GM21390 (cell line): ENCODE data around the gene DNAJC27.

Source experiments
- ATAC-seq: cut with Tn5 transposase; IDR thresholded peaks from one replicate; pipeline ENCODE4 v1.9.1; 2021; ENCODE audit not compliant: unreplicated experiment

DNAJC27 gene

GRCh38 chr2:24971286-24971535 is 544 bp downstream of the DNAJC27 start:
- no peak for ATAC-seq

DNA sequence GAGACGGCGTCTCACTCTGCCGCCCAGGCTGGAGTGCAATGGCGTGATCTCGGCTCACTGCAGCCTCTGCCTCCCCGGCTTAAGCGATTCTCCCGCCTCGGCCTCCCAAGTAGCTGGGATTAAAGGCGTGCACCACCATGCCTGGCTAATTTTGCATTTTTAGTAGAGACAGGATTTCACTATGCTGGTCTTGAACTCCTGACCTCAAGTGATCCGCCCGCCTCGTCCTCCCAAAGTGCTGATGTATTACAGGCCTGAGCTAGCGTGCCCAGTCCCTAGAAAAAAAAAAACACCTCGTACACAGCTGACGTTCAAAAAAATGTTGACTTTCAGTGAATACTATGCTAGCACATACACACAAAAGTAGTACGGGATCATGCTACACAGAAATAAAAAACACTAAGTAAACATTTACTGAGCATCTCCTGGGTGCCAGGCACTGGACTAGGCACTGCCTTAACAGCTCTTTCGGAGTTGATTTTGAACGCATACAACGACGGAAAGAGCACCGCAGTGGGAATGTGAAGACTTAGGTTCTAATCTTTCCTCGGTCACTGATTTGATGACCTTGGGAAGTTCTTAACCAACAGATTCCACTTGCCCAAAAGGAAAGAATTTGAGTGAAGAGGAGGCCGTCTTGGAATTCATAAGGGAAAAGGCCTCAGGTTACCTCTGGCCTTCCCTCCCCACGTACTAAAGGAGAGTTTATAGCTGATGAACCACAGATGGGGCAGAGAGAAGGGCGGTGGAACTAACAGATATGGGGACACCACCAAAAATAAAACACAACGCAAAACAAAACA is 1.1 kb downstream of the DNAJC27 start:
- no peak for ATAC-seq

GRCh38 chr2:24969784-24970183 is 2.0 kb downstream of the DNAJC27 start:
- ATAC-seq: no peak

DNA sequence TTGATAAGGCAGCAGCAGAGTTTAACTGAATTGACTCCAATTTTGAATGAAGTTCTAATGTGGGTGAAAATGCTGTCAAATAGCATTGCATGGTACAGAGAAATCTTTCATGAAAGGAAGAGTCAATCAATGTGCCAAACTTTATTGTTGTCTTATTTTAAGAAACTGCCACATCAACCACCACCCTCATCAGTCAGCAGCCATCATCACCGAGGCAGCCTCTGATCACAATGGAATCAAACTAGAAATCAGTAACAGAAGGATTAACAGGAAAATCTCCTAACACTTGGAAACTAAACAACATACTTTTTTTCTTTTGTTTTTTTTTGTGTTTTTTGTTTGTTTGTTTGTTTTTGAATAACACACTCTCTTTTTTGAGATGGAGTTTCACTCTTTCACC is 9.9 kb downstream of the DNAJC27 start:
- no peak for ATAC-seq

GRCh38 chr2:24959761-24960160 is 12.0 kb downstream of the DNAJC27 start:
- no peak for ATAC-seq

DNA sequence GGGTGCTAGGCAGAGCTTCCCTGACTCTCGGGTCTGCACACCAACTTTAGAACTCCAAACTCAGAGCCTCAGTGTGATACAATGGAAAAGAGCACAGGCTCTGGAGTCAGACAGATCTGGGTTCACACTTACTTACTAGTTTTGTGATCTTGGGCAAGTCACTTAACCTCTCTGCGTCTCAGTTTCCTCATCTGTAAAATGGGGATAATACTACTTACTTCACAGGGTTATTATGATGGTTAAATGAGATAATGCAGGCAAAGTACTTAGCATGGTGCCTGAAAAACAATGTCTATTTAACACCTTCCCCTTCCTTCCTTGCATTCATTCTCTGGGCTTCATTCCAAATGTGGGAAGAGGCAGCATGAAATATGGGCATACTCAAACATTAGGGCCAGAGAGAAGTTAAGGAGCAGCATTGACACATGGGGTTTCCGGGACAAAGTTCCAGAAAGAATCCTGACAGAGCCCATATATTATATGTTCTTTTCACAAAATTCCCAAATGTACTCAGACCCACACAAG is 13.3 kb downstream of the DNAJC27 start:
- ATAC-seq: no peak

- ATAC-seq: no peak
These were observed 13.8 kb downstream of the DNAJC27 start for GRCh38 chr2:24957976-24958375.

DNA sequence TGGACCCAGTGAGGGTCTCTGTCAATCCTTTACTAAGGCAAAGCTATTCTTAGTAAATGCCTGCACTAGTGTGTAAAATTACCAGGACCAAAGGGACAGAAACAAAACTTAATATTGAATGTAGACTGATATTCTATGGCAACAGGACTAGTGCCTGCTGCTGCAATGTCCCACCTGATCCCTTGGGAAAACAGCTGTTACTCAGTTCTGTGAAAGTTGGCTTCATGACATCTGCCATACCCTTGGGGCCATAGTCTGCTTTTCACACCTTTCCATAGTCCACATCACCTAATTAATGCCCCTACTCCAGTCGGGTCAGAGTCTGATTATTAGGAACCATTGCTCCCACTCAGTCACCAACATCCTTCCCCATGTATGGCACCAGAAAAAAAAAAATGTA is 14.5 kb downstream of the DNAJC27 start:
- no peak for ATAC-seq

DNA sequence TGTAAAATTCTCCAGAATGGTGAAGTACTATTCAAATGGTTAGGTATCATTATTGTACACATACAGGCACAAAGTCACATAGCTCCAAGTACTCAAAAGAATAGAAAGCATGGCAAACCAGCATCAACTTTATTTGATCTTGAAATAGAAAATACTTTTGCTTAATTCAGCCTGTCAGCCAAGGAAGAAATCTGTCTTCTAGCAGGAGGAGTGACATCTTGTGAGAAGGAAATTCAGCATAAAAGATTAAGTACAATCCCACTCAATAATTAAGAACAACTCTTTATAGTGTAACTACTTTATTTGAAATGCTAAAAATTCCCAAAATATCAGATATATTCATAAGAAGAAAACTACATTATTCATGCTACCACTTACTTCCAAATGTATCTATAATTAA is 15.8 kb downstream of the DNAJC27 start:
- no peak for ATAC-seq

- ATAC-seq: no peak
These were observed 16.5 kb downstream of the DNAJC27 start for GRCh38 chr2:24955232-24955631.

- ATAC-seq: no peak
These were observed 21.7 kb downstream of the DNAJC27 start for GRCh38 chr2:24950102-24950501.

DNA sequence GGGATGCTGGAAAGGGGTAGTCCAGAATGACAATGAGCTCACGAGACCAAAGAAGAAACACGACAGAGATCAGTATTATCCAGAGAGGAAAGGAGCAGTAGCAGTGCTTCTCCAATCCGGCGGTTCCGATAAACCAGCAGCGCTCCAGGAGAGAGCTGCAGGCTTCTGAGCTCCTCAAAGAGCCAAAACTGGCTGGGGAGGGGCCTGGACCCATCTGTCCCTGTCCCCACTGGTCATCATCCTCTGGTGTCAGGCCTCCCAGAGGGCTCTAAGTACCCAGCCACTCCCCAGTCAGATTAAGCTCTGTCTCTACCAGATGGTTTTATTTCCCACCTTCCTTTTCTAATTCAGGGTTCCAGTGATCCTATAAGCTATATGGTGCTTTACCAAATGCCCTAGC is 23.2 kb downstream of the DNAJC27 start:
- ATAC-seq: no peak

- no peak for ATAC-seq
These were observed 24.1 kb downstream of the DNAJC27 start for GRCh38 chr2:24947561-24948157.

GRCh38 chr2:24945907-24946306 is 25.8 kb downstream of the DNAJC27 start:
- no peak for ATAC-seq

DNA sequence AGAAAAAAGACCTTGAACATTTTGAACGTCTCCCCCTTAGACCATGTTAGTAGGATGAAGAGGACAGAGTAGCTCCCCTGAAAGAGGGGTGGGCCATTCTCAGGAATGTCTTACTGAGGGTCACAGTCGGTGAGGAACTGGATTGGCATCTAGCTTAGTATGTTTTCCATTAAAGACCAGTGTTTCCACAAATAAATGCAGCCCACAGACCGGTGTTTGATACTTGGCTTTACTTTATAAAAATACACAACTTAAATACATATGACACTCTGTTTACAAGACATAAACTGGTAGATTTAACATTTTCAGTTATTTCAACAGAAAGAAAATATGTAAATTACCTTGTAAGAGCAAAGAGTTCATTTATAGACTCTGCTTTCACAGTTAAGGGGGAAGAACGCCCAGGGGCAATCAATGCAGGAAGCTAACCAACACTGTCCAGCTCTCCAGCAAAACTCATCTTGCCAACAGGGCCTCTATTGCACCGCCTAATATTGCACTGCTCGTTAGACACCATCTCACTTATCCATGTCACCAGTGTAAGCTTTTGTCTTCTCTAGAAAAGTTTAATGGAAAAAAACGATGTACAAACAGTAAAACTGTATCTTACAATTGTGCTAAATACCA is 28.2 kb downstream of the DNAJC27 start:
- no peak for ATAC-seq

- no peak for ATAC-seq
These were observed 32.4 kb downstream of the DNAJC27 start for GRCh38 chr2:24939353-24939752.

GRCh38 chr2:24937236-24937635 is 34.5 kb downstream of the DNAJC27 start:
- ATAC-seq: no peak

DNA sequence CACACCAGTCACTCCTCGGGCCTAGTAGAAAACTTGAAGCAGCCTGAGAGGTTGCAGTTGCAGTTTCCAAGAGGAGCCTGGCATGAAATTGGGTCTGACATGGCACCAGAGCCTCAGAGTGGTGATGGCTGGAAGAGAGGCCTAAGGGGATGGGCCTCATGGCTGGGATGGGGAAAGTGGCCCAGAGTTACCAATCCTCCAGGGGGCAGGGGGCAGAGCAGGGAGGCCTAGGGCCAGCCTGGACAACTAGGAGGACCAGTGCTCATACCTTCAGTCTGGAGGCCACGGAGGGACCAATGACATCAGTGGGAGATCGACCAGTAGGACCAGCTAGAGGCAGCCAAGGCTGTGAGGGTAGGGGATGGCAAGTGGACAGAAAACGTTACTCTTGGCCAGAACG is 36.6 kb downstream of the DNAJC27 start:
- no peak for ATAC-seq

DNA sequence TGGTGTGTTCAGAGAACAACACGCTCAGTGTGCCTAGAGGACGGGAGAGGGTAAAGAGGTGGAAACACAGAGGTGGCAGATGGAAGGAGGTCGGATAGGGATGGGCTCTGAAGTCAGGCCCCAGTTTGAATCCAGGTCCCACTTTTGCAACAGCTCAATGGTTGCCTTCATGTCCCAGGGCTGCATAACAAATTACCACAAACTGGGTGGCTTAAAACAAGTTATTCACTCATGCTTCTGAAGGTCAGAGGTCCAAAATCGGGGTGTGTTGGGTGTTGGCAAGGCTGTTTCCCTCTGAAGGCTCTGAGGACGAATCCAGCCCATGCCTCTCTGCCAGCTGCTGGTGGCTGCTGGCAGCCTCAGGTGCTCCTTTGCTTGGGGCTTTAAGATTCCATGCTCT is 39.0 kb downstream of the DNAJC27 start:
- ATAC-seq: no peak

GRCh38 chr2:24930768-24931167 is 41.0 kb downstream of the DNAJC27 start:
- ATAC-seq: peak; percentile 81

DNA sequence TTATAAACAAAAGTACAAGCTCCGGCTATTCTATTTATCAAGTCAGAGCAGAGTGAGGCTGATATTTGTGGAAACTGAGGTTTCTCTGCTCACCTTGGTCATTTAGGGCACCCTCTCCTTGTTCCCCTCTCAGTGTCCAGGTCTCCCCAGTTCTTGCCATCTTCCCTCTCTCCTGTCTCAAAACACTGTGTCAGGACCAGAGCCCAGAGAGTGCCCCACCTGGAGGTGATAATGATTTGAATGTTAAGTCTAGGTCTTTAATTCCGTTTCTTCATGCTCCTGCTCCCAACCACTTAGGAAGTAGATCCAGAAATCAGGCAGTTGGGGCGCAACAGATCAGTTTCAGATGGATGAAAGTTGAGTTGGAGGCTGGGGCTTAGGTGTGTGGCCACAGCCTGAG is 42.5 kb downstream of the DNAJC27 start:
- ATAC-seq: no peak

- no peak for ATAC-seq
These were observed 43.7 kb downstream of the DNAJC27 start for GRCh38 chr2:24928036-24928435.
